OCI-LY3 (cell line): ENCODE data around the gene PDGFRA.

Experiments used
- CTCF ChIP-seq: fragments of 200-600, 300-600 bp; sonication (generic); IDR thresholded peaks from 2 replicates; pipeline ENCODE4 v1.5.1; 2014; ENCODE audit warnings: antibody characterized with exemption, low read length, low read depth
- EZH2phosphoT487 ChIP-seq: fragments of 200-600 bp; shearing (Covaris generic); IDR thresholded peaks from 2 replicates; pipeline ENCODE4 v1.6.1; 2018; ENCODE audit warnings: antibody characterized with exemption, mixed run types, low read depth

- TF ChIP-seq CTCF, result no peak
- TF ChIP-seq EZH2phosphoT487, result no peak
These were observed 16.1 kb upstream of the PDGFRA start for GRCh38 chr4:54213001-54213400.
